NCI-H187 treated with DMSO at 0.1 percent for 48 hours (cell line): ENCODE results near the gene STOX2.

ENCODE experiments used
- DNase-seq: peaks from one replicate; lab custom pipeline; 2025; lab: John Stamatoyannopoulos, UW

Gene STOX2

GRCh38 chr4:183986971-183987946, 82.2 kb downstream of the STOX2 start:
- DNase-seq: no peak

- no peak for DNase-seq
Measured at GRCh38 chr4:183987987-183988392, 82.9 kb downstream of the STOX2 start.

- no peak for DNase-seq
Measured at GRCh38 chr4:183988874-183989273, 83.8 kb downstream of the STOX2 start.

GRCh38 chr4:183989461-183989860, 84.4 kb downstream of the STOX2 start:
- DNase-seq: no peak

- DNase-seq: no peak
Measured at GRCh38 chr4:183989931-183990330, 84.8 kb downstream of the STOX2 start.

GRCh38 chr4:183993676-183994075, 88.6 kb downstream of the STOX2 start:
- no peak for DNase-seq

GRCh38 chr4:183995570-183995969, 90.5 kb downstream of the STOX2 start:
- no peak for DNase-seq

GRCh38 chr4:183996868-183997267, 91.8 kb downstream of the STOX2 start:
- DNase-seq: no peak

GRCh38 chr4:183999435-183999834, 94.3 kb downstream of the STOX2 start:
- DNase-seq: no peak

- DNase-seq: no peak
Measured at GRCh38 chr4:184000457-184001396, 95.6 kb downstream of the STOX2 start.

- no peak for DNase-seq
Measured at GRCh38 chr4:184003433-184003832, 98.3 kb downstream of the STOX2 start.

GRCh38 chr4:184007891-184008290, 102.8 kb downstream of the STOX2 start:
- DNase-seq: no peak

GRCh38 chr4:184010696-184011095, 105.6 kb downstream of the STOX2 start:
- no peak for DNase-seq

- no peak for DNase-seq
Measured at GRCh38 chr4:184011826-184012380, 106.8 kb downstream of the STOX2 start.

- no peak for DNase-seq
Measured at GRCh38 chr4:184012937-184013336, 107.8 kb downstream of the STOX2 start.

- DNase-seq: no peak
Measured at GRCh38 chr4:184014301-184014700, 109.2 kb downstream of the STOX2 start.

- DNase-seq: no peak
Measured at GRCh38 chr4:184016759-184017668, 111.9 kb downstream of the STOX2 start.

- DNase-seq: no peak
Measured at GRCh38 chr4:184019076-184019475, 114.0 kb downstream of the STOX2 start.

- no peak for DNase-seq
Measured at GRCh38 chr4:184019667-184020623, 114.8 kb downstream of the STOX2 start.

- no peak for DNase-seq
Measured at GRCh38 chr4:184021389-184021788, 116.3 kb downstream of the STOX2 start.
